HG03521 (cell line): ENCODE measurements around the gene XPO6.
"Not testable (repeated sequence)": the region's sequence is repeated elsewhere in the genome, so short reads cannot be mapped to it uniquely, and the experiment has no call there.

Experiments
- ATAC-seq: cut with Tn5 transposase; IDR thresholded peaks from one replicate; pipeline ENCODE4 v1.9.1; 2021; ENCODE audit warnings: mild to moderate bottlenecking, moderate library complexity; ENCODE audit not compliant: unreplicated experiment

XPO6 gene

DNA sequence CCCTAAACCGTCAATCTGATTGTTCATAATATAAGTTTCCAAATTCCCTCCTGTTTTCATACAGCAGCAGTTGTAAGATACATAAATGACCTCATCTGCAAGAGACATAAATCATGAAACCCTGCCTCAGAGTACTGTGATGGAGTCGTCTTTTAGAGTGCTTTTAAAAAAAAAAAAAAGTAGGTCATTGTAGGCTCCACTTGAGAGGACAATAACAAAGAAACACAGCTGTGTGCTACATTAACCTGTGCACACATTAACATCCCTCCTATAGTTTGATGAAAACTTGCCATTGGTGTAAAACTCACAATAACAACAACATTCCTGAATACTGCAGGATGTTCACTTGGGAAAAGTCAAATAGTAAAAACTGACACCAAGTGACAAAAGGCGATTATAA lies 56.5 kb downstream of the XPO6 start:
- no peak for ATAC-seq

DNA sequence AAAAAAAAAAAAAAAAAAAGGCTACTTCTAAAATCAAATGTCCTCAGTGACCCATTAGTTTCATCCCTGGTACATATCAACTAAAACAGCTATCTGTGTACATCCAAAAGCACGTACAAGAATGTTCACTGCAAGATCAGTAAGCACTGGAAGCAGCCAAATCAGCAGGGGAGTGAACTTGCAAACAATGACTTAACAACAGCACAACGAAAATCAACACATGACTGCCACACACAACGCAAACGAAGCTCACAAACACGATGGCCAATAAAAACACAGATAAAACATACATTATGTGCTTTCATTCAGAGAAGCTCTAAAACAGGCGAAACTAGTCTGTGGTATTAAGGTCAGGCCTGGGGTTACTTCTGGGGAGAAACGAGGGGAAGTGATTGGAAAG lies 60.6 kb downstream of the XPO6 start:
- no peak for ATAC-seq

- ATAC-seq = no peak
Observed at GRCh38 chr16:28149011-28149888, 62.5 kb downstream of the XPO6 start.

DNA sequence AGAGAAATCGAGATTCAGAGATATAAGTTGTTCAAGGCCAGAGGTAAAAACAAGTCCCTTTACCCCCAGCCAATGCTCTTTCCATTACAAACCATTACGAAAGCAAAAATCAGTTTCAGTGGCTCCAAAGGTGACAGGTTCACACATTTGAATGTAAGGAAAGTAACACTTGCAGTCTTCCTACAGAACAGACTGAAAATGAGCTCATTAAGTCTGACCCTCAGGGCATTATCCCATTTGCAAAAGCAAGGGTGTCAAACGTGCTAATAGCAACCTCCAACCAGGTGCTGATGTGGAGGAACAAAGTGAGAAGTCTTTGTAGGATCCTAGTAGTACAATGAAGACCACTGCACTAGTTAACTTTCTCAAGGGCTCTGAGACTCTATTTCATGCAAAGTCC lies 65.2 kb downstream of the XPO6 start:
- ATAC-seq = no peak

GRCh38 chr16:28145796-28146195 lies 66.0 kb downstream of the XPO6 start:
- ATAC-seq = no peak

DNA sequence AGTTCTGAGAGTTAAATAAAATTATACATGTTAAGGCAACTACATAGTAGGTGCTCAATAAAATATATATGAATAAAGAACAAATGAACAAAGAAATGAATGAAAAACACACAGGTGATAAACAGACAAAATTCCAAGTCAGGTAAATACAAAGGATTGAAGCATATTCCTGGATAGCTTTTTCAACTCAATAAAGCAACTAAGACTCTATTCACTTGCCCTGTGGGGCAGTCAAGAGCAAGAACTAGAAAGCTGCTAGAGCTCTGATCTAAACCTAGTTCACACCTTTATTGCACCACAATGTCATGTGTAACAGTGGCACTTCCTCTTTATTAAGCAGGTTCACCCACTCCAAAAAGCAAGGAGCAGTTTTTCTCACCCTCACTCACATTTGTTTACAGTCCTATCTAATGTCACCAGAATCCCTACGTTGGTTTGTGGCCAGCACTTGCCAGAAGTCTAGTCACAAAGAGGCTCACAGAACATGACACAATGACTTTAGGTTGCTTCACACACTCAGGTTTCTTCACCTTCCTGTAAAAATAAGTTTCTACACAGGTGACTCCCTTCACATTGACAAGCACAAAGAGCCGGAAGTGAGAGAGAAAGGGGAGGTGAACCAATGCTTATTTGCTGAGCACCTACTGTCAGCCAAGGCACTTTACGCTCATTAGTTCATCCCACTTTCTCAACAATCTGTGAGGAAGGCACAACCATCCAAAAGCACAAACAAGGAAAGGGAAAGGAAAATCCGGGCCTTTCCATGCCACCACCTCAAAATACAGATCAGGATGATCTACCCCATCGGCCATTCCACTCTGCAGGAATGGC lies 70.8 kb downstream of the XPO6 start:
- ATAC-seq = peak; percentile 77

GRCh38 chr16:28139530-28139929 lies 72.2 kb downstream of the XPO6 start:
- no peak for ATAC-seq

GRCh38 chr16:28136751-28137434 lies 74.9 kb downstream of the XPO6 start:
- ATAC-seq = no peak

DNA sequence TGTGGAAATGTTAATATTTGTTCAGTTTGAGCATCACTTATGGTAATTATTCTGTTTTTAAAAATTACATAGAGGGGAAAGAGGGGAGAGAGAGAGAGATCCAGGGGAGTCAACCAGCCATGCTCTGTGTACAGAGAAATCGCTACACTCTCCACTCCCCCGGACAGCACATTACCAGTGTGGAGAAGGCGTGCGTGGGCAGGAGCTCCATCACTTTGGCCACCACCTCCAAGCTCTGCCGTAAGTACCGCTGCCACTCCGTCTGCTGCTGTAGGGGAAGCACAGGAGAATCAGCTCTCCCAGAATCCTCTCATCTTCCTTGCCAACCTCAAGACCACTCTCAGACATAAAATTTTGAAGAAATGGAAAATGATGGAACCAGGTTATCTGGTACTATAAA lies 78.1 kb downstream of the XPO6 start:
- ATAC-seq = no peak

DNA sequence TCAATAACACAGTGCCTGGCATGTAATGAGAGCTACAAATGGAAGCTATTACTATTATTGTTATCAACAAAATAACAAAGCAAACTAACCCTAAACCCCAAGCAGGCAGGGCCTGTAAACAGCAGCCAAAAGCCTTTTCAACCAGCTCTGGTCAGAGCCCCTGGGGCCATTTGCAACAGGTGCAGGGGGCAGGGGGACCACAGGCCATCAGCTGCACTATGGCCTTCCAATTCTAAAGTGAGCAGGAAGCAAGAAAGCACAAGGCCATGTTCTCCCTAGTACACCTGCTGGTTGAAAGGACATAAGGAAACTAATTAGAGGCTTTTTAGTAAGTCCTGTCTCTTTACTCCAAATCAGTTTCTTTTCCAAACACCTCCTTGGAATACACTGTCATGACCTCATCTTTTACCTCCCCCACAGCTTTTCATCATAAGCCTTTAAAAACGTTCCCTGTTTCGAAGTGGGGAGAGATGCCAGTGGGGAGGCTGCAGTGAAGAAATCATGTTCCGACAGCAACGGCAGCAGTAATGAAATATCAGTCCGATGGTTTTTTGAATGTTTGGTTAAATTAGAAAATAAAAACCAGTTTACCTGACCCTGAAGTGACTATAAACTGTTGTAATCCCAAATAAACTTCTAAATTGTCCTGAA lies 79.9 kb downstream of the XPO6 start:
- no peak for ATAC-seq

DNA sequence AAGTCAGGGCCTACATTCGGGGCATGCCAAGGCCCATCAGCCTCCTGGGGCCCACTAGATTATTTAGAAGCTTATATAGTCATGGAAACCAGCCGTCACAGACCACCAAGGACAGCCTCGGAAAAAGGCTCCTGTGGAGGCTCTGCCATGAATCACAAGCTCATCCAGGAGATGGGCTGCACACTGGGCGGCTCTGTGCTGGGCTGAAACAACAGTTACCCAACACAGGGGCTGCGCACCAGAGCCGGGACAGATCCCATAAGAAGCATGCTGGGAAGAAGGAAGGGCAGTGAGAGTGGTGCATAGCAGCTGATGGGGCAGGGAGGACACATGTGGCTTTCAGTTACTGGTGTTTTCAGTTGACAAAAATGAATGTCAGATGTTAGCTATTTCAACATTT lies 80.6 kb downstream of the XPO6 start:
- ATAC-seq = no peak

GRCh38 chr16:28130099-28131088 lies 81.4 kb downstream of the XPO6 start:
- no peak for ATAC-seq

DNA sequence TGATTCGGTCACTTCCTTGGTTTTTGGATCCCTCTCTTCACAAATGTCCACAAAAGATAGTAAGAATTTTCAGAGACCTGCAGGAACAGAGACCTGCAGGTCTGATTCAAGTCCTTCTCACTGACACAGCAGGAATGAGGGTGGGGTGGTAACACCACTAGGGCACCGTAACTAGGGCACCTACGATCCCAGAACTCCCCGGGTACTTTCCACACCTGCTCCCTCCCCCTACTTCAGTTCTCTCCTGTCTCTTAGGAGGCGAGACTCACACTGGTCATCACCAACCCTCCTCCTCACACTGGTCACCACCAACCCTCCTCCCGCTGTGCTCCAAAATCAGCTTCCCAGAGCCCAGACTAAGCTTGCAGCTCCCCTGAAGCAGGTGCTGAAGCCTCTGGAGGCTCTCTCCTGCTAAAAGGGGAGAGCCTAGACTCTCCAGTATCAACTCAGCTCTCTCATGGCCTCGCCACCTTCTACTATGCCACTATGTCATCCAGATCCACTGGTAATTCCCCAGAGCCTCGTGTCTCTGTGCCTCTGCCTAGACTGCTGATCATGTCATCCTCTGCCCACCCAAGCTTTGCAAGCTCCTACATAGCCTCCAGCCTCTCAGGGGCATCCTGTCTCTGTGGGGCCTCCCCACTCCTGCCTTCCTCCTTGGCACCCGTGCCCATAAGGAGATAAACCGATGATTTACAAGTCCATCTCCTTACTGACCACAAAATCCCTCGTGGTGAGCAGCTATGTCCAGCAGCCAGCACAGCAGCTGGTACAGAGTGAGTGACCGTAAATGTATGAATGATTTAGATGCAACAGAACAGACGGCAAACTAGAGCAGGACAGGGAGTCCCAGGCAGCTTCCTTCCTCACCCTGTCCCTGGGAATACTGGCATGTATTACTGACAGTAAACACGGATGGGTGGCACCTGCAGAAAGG lies 84.8 kb downstream of the XPO6 start:
- no peak for ATAC-seq

GRCh38 chr16:28125592-28125991 lies 86.2 kb downstream of the XPO6 start:
- ATAC-seq = no peak

- ATAC-seq = no peak
Observed at GRCh38 chr16:28121527-28121926, 90.2 kb downstream of the XPO6 start.

DNA sequence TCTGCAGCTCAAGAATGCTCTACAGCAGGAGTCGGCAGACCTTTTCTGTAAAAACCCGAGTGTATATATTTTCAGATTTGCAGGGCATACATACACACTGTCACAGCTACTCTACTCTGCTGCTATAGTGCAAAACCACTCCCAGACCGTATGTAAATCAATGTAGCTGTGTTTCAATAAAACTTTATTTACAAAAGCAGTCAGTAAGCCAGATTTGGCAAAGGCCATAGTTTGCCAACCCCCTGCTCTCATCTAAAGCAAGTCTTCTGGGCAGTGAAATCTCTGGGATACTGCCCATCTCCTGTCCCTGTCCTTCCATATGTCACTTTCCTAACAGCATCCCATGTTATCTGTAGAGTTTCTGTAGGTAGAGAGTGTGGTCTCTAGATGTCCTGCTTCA lies 91.0 kb downstream of the XPO6 start:
- no peak for ATAC-seq

- ATAC-seq = no peak
Observed at GRCh38 chr16:28118637-28119036, 93.1 kb downstream of the XPO6 start.

DNA sequence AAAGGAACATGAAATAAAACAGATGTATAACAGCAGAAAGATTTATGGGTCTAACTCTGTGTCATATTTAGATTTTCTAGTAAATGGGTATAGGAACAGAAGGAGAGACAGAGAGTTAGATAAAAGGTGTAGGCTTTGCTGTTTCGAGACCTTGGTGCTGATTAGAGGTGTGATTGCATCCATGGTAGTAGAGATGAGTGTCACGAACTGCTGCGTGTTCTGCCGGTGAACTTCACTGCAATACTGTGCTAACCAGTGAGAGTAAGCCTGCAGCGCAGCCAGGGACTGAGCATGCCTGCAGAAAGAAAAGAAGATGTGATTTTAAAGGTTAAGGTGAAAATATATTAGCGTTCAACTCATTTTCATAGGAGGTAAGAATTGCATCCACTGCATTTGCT lies 94.6 kb downstream of the XPO6 start:
- no peak for ATAC-seq

DNA sequence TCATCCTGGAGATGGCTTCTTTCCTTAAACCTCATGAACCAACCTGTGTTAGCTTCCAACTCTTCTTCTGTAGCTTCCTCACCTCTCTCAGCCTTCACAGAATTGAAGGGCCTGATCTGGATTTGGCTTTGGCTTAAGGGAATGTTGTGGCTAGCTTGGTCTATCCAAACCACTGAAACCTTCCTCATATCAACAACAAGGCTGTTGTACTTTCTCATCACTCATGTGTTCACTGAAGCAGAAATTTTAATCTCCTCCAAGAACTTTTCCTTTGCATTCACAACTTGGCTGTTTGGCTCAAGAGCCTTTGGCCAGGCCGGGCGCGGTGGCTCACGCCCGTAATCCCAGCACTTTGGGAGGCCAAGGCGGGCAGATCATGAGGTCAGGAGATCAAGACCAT lies 95.9 kb downstream of the XPO6 start:
- not testable (repeated sequence) for ATAC-seq
